Liver (tissue), 3 donors: ENCODE results near the gene EHMT1.

Experiments
- FOXA1 ChIP-seq: IDR thresholded peaks from 2 replicates; pipeline ENCODE4 v1.6.1; 2016; ENCODE audit warnings: antibody characterized with exemption
- GABPA ChIP-seq, 2 donors: IDR thresholded peaks in 1 of 2; conservative IDR thresholded peaks in 1 of 2; 2 replicates each; pipeline ENCODE4 v1.6.1; 2016; ENCODE audit warnings: antibody characterized with exemption in 2 of 2, mild to moderate bottlenecking in 1 of 2, moderate library complexity in 1 of 2
- HNF4G ChIP-seq: IDR thresholded peaks from 2 replicates; pipeline ENCODE4 v1.6.1; 2016; ENCODE audit warnings: antibody characterized with exemption
- JUND ChIP-seq, 2 donors: IDR thresholded peaks; 2 replicates each; pipeline ENCODE4 v1.6.1; 2016; ENCODE audit warnings: antibody characterized with exemption in 2 of 2
- RAD21 ChIP-seq, 2 donors: IDR thresholded peaks; 2 replicates each; pipeline ENCODE4 v1.6.1; 2016; ENCODE audit warnings: antibody characterized with exemption in 2 of 2, mild to moderate bottlenecking in 2 of 2
- RXRA ChIP-seq, 2 donors: IDR thresholded peaks; 2 replicates each; pipeline ENCODE4 v1.6.1; 2017 to 2018; ENCODE audit warnings: antibody characterized with exemption in 2 of 2, mild to moderate bottlenecking in 1 of 2
- YY1 ChIP-seq: IDR thresholded peaks from 2 replicates; pipeline ENCODE4 v1.6.1; 2016; ENCODE audit warnings: antibody characterized with exemption, mild to moderate bottlenecking
- TF ChIP-seq, protein P1 (sequence below): fragments of 150-350 bp; IDR thresholded peaks from 2 replicates; pipeline ENCODE4 v1.5.1; 2017; ENCODE audit warnings: improper control_type of control experiment, low read depth, low read length; ENCODE audit not compliant: missing input control
- TF ChIP-seq, protein P2 (sequence below): IDR thresholded peaks from 2 replicates; pipeline ENCODE4 v1.6.1; 2016; ENCODE audit warnings: antibody characterized with exemption
- TF ChIP-seq, protein P3 (sequence below): IDR thresholded peaks from 2 replicates; pipeline ENCODE4 v1.6.1; 2016; ENCODE audit warnings: antibody characterized with exemption
- donor health status: healthy.
- donor health status: healthy.

- TF ChIP-seq, protein P1, sequence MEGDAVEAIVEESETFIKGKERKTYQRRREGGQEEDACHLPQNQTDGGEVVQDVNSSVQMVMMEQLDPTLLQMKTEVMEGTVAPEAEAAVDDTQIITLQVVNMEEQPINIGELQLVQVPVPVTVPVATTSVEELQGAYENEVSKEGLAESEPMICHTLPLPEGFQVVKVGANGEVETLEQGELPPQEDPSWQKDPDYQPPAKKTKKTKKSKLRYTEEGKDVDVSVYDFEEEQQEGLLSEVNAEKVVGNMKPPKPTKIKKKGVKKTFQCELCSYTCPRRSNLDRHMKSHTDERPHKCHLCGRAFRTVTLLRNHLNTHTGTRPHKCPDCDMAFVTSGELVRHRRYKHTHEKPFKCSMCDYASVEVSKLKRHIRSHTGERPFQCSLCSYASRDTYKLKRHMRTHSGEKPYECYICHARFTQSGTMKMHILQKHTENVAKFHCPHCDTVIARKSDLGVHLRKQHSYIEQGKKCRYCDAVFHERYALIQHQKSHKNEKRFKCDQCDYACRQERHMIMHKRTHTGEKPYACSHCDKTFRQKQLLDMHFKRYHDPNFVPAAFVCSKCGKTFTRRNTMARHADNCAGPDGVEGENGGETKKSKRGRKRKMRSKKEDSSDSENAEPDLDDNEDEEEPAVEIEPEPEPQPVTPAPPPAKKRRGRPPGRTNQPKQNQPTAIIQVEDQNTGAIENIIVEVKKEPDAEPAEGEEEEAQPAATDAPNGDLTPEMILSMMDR: no peak
- no peak for TF ChIP-seq RAD21 (IDR thresholded peaks at IDR 0.05)
- TF ChIP-seq FOXA1: no peak
- TF ChIP-seq YY1: no peak
- no peak for TF ChIP-seq RXRA (IDR thresholded peaks at IDR 0.05)
- TF ChIP-seq, protein P2, sequence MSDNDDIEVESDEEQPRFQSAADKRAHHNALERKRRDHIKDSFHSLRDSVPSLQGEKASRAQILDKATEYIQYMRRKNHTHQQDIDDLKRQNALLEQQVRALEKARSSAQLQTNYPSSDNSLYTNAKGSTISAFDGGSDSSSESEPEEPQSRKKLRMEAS: no peak
- TF ChIP-seq GABPA (IDR thresholded peaks at IDR 0.05 in 1 of 2, conservative IDR thresholded peaks at IDR 0.05 in 1 of 2): no peak
- TF ChIP-seq JUND (IDR thresholded peaks at IDR 0.05): no peak
- TF ChIP-seq, protein P3, sequence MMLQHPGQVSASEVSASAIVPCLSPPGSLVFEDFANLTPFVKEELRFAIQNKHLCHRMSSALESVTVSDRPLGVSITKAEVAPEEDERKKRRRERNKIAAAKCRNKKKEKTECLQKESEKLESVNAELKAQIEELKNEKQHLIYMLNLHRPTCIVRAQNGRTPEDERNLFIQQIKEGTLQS: no peak
- TF ChIP-seq HNF4G: no peak
Observed at GRCh38 chr9:137778336-137778735, 159.5 kb downstream of the EHMT1 start.
